ENCODE measurements around the gene PARD3. TPM values are rescaled to one million over a fixed set of nuclear protein-coding genes. Genes with fewer than 3 reads are reported as not detected.
"Not testable (repeated sequence)": the region's sequence is repeated elsewhere in the genome, so short reads cannot be mapped to it uniquely, and the experiment has no call there.

PARD3 gene
- polyA plus RNA-seq, 2 of the 4 experiments (the other 2 are of a cell fraction): 110 to 200 TPM

GRCh38 chr10:34711500-34711899 lies 103.6 kb downstream of the PARD3 start:
- Histone ChIP-seq H3K9me3 (no peaks in the 10 kb centered on the region), H3K4me3 (no peak overlapping the region), H3K4me1 (peaks cover 90% of the 10 kb centered on the region), H3K4me2 (peak overlapping the region; percentile 64), H3K27ac (peak overlapping the region; percentile 35 to 86)
- FAIRE-seq (no peak), ATAC-seq (no peak), DNase-seq (ENCODE audit: low read depth in 1 of 2, low spot score in 1 of 2) (no peak)
- POLR2A ChIA-PET: no interaction called here
- 73% methylated on average over 3 of the region's 3 CpGs for WGBS (ENCODE audit: missing lambda C conversion rate)
- CTCF ChIA-PET: interaction anchor here (1.2 to 2.8 kb wide), 6 partner anchors 10 to 46 kb away, joined by 3 to 15 read pairs (median 6); no protein-coding TSS in a partner anchor
- TF ChIP-seq RCOR1 (IDR thresholded peaks at IDR 0.05; ENCODE audit: low read depth, low read length) (no peak), CEBPB (IDR thresholded peaks at IDR 0.05) (peak in 1 of 2 experiments; percentile 35; a peak in 1 of 4 replicates), TFCP2L1 (CRISPR knock-in tag; IDR thresholded peaks at IDR 0.05) (no peak)

GRCh38 chr10:34710391-34710751 lies 104.7 kb downstream of the PARD3 start:
- H3K4me2 ChIP-seq: peak overlapping the region; percentile 64
- 27% methylated on average over 4 of the region's 4 CpGs for WGBS (ENCODE audit: missing lambda C conversion rate)
- no peak overlapping the region for H3K4me3 ChIP-seq
- POLR2A ChIA-PET: interaction anchor here (0.6 kb wide), 1 partner anchor 26 kb away, joined by 3 read pairs; no protein-coding TSS in a partner anchor
- CTCF ChIA-PET: interaction anchor here (1.9 to 2.1 kb wide), 2 partner anchors 11 to 26 kb away, joined by 4 to 5 read pairs; no protein-coding TSS in a partner anchor
- FAIRE-seq (peak; percentile 63), ATAC-seq (peak; percentile 49 to 57; a peak in 4 of 6 replicates), DNase-seq (ENCODE audit: low read depth in 1 of 2, low spot score in 1 of 2) (peak; percentile 46 to 58)
- H3K27ac ChIP-seq: peak overlapping the region; percentile 35 to 86
- peaks cover 94% of the 10 kb centered on the region for H3K4me1 ChIP-seq
- H3K9me3 ChIP-seq: no peaks in the 10 kb centered on the region
- TF ChIP-seq ZC3H11A (IDR thresholded peaks at IDR 0.05): no peak
- TF ChIP-seq FOSL2 (IDR thresholded peaks at IDR 0.05): peak; percentile 81
- peak; percentile 95 for TF ChIP-seq FOSL2 (CRISPR knock-in tag; IDR thresholded peaks at IDR 0.05)
- TF ChIP-seq JUNB (IDR thresholded peaks at IDR 0.05): peak; percentile 51; the same call in 1 of the 2 replicates
- peak; percentile 32; the same call in 1 of the 2 replicates for TF ChIP-seq USF2 (IDR thresholded peaks at IDR 0.05)
- no peak for TF ChIP-seq EHF (CRISPR knock-in tag; IDR thresholded peaks at IDR 0.05)
- TF ChIP-seq CTCF (IDR thresholded peaks at IDR 0.05): no peak
- TF ChIP-seq GATA3 (IDR thresholded peaks at IDR 0.05; ENCODE audit: borderline replicate concordance): no peak

GRCh38 chr10:34709637-34710390 lies 105.3 kb downstream of the PARD3 start:
- ChIA-PET POLR2A (interaction anchor here (0.6 kb wide), 1 partner anchor 27 kb away, joined by 3 read pairs; no protein-coding TSS in a partner anchor), CTCF (interaction anchor here (0.9 to 1.5 kb wide), 2 partner anchors 42 to 54 kb away, joined by 3 read pairs; no protein-coding TSS in a partner anchor)
- H3K4me3 ChIP-seq: no peak overlapping the region
- H3K4me1 ChIP-seq: peaks cover 94% of the 10 kb centered on the region
- no peaks in the 10 kb centered on the region for H3K9me3 ChIP-seq
- DNase-seq (ENCODE audit: low read depth in 1 of 2, low spot score in 1 of 2): no peak
- ATAC-seq: no peak
- FAIRE-seq: no peak
- WGBS (ENCODE audit: missing lambda C conversion rate): 78% methylated on average over 8 of the region's 8 CpGs
- no peak for TF ChIP-seq JUNB (IDR thresholded peaks at IDR 0.05)
- TF ChIP-seq FOSB (CRISPR knock-in tag; IDR thresholded peaks at IDR 0.05): no peak
- no peak for TF ChIP-seq USF2 (IDR thresholded peaks at IDR 0.05)
- TF ChIP-seq EHMT2 (IDR thresholded peaks at IDR 0.05; ENCODE audit: low read depth): no peak
- TF ChIP-seq RAD21 (conservative IDR thresholded peaks at IDR 0.05 in 1 of 2, IDR thresholded peaks at IDR 0.05 in 1 of 2): no peak
- peak overlapping the region; percentile 35 to 86 for H3K27ac ChIP-seq
- H3K4me2 ChIP-seq: peak overlapping the region; percentile 64

GRCh38 chr10:34707656-34708055 lies 107.4 kb downstream of the PARD3 start:
- CTCF ChIA-PET: interaction anchor here (1.0 to 1.5 kb wide), 3 partner anchors 24 to 53 kb away, joined by 3 to 5 read pairs (median 5); no protein-coding TSS in a partner anchor
- TF ChIP-seq RNF2 (IDR thresholded peaks at IDR 0.05; ENCODE audit: borderline replicate concordance, low read depth): no peak
- no peak for TF ChIP-seq NPAS2 (CRISPR knock-in tag; IDR thresholded peaks at IDR 0.05; ENCODE audit: borderline replicate concordance)
- TF ChIP-seq RAD21 (conservative IDR thresholded peaks at IDR 0.05 in 1 of 2, IDR thresholded peaks at IDR 0.05 in 1 of 2): no peak
- TF ChIP-seq NFE2L2 (conservative IDR thresholded peaks at IDR 0.05; ENCODE audit: low read length): no peak
- TF ChIP-seq RFX5 (IDR thresholded peaks at IDR 0.05): no peak
- no peak for TF ChIP-seq KDM5A (IDR thresholded peaks at IDR 0.05)
- TF ChIP-seq HDAC2 (IDR thresholded peaks at IDR 0.05): no peak
- TF ChIP-seq ZFP36 (IDR thresholded peaks at IDR 0.05; ENCODE audit: borderline replicate concordance, partially characterized antibody): no peak
- no peak for TF ChIP-seq GATA3 (IDR thresholded peaks at IDR 0.05; ENCODE audit: borderline replicate concordance)
- no peak for TF ChIP-seq PHF8 (IDR thresholded peaks at IDR 0.05; ENCODE audit: borderline replicate concordance, low read depth)
- no peak for TF ChIP-seq CBX8 (IDR thresholded peaks at IDR 0.05)
- DNase-seq (ENCODE audit: low read depth in 1 of 2, low spot score in 1 of 2) (no peak), ATAC-seq (peak in 1 of 2 experiments; percentile 50; a peak in 4 of 6 replicates), FAIRE-seq (no peak)
- POLR2A ChIA-PET: no interaction called here
- Histone ChIP-seq H3K4me1 (peaks cover 94% of the 10 kb centered on the region), H3K9me3 (no peaks in the 10 kb centered on the region), H3K4me3 (no peak overlapping the region), H3K27ac (peak overlapping the region; percentile 8 to 54; a peak in 5 of 6 replicates), H3K4me2 (peak overlapping the region; percentile 50)
- WGBS (ENCODE audit: missing lambda C conversion rate): 33% methylated on average over 1 of the region's 1 CpG

- CTCF ChIA-PET: interaction anchor here (1.0 to 2.8 kb wide), 4 partner anchors 15 to 52 kb away, joined by 3 to 8 read pairs (median 4); no protein-coding TSS in a partner anchor
- H3K9me3 ChIP-seq; H3K4me2 ChIP-seq; ATAC-seq; H3K4me3 ChIP-seq; FAIRE-seq; DNase-seq (ENCODE audit: low read depth in 1 of 2, low spot score in 1 of 2); POLR2A ChIA-PET: not testable (repeated sequence)
- Histone ChIP-seq H3K4me1 (peaks cover 94% of the 10 kb centered on the region), H3K27ac (peak overlapping the region in 1 of 2 experiments; percentile 54; a peak in 3 of 6 replicates)
- 93% methylated on average over 4 of the region's 4 CpGs for WGBS (ENCODE audit: missing lambda C conversion rate)
Measured at GRCh38 chr10:34706992-34707391, 108.1 kb downstream of the PARD3 start.

Data from A549 (cell line).